HepG2 (cell line): Measurements from ENCODE around the gene ZNF628. TPM values are rescaled to one million over a fixed set of nuclear protein-coding genes. Genes with fewer than 3 reads are reported as not detected.
A peak's percentile ranks its signal among the peaks of the same experiment; 100 is the strongest.

ENCODE experiments used
- HNF4A ChIP-seq: sonication (generic); formaldehyde crosslinking; IDR thresholded peaks from 2 replicates; pipeline ENCODE4 v1.4.0; 2020; ENCODE audit warnings: missing genetic modification reagents
- KAT2B ChIP-seq: fragments of 150-350 bp; IDR thresholded peaks from 2 replicates; pipeline ENCODE4 v1.6.1; 2014; ENCODE audit warnings: low read depth, low read length, borderline replicate concordance
- MTA1 ChIP-seq: sonication (generic); formaldehyde crosslinking; IDR thresholded peaks from 2 replicates; pipeline ENCODE4 v1.4.0; 2020; ENCODE audit warnings: missing genetic modification reagents, mild to moderate bottlenecking, borderline replicate concordance
- NR2F6 ChIP-seq, 2 experiments: IDR thresholded peaks; 2 replicates each; pipeline ENCODE4 v1.6.1; 2016; ENCODE audit warnings: antibody characterized with exemption in 1 of 2, mild to moderate bottlenecking in 1 of 2
- RBM22 ChIP-seq: fragments of 200-400 bp; formaldehyde crosslinking; optimal IDR thresholded peaks from 2 replicates; pipeline ENCODE3; 2017; ENCODE audit warnings: mild to moderate bottlenecking, low read length, moderate library complexity
- RFXAP ChIP-seq: sonication (generic); formaldehyde crosslinking; IDR thresholded peaks from 2 replicates; pipeline ENCODE4 v1.4.0; 2020; ENCODE audit warnings: missing genetic modification reagents, borderline replicate concordance
- SIX4 ChIP-seq: sonication (generic); formaldehyde crosslinking; IDR thresholded peaks from 2 replicates; pipeline ENCODE4 v1.4.0; 2020; ENCODE audit warnings: missing genetic modification reagents
- SNAPC2 ChIP-seq: sonication (generic); formaldehyde crosslinking; IDR thresholded peaks from 2 replicates; pipeline ENCODE4 v1.8.1; 2022; ENCODE audit warnings: mild to moderate bottlenecking, missing genetic modification reagents
- TMF1 ChIP-seq: sonication (generic); formaldehyde crosslinking; IDR thresholded peaks from 2 replicates; pipeline ENCODE4 v1.8.1; 2022; ENCODE audit warnings: low read depth, missing genetic modification reagents
- ZNF124 ChIP-seq: sonication (generic); formaldehyde crosslinking; IDR thresholded peaks from 2 replicates; pipeline ENCODE4 v1.4.0; 2020; ENCODE audit warnings: missing genetic modification reagents
- ZNF567 ChIP-seq: sonication (generic); formaldehyde crosslinking; IDR thresholded peaks from 2 replicates; pipeline ENCODE4 v1.8.1; 2023; ENCODE audit warnings: mild to moderate bottlenecking, missing genetic modification reagents, borderline replicate concordance
- ZNF572 ChIP-seq: sonication (generic); formaldehyde crosslinking; IDR thresholded peaks from 2 replicates; pipeline ENCODE4 v1.5.1; 2020; ENCODE audit warnings: mild to moderate bottlenecking, missing genetic modification reagents
- ZNF788 ChIP-seq: sonication (generic); formaldehyde crosslinking; IDR thresholded peaks from 2 replicates; pipeline ENCODE4 v1.5.0; 2020; ENCODE audit warnings: mild to moderate bottlenecking, missing genetic modification reagents, borderline replicate concordance
- polyA plus RNA-seq, 8 experiments: library from polyadenylated mRNA; depleted of rRNA in 3 of 8; stranded (reverse) in 7 of 8; unstranded in 1 of 8; fragments of >200 nt; fragmentation: Illumina TruSeq in 4 of 8; extraction: Trizol in 4 of 8; gene quantifications; 2 replicates each; pipeline versions ENCODE4 v1.2.1 to v1.2.3, GENCODE V29; 2011 to 2016; ENCODE audit warnings: low read depth in 4 of 8, missing spikeins in 1 of 8, mixed read lengths in 1 of 8; ENCODE audit not compliant: insufficient read depth in 1 of 8
- total RNA-seq, 5 experiments: library from RNA; depleted of rRNA; stranded (reverse); fragments of >200 nt; fragmentation: Illumina TruSeq; extraction: Trizol; gene quantifications; 2 replicates each; pipeline ENCODE4 v1.2.3, GENCODE V29; 2016; ENCODE audit warnings: low read depth in 1 of 5
- TF ChIP-seq, protein P1 (sequence below): sonication (generic); formaldehyde crosslinking; IDR thresholded peaks from 2 replicates; pipeline ENCODE4 v1.8.1; 2023; ENCODE audit warnings: mild to moderate bottlenecking, moderate library complexity, missing genetic modification reagents
- TF ChIP-seq, protein P2 (sequence below): sonication (generic); formaldehyde crosslinking; IDR thresholded peaks from 2 replicates; pipeline ENCODE4 v1.4.0; 2020; ENCODE audit warnings: low read depth, mild to moderate bottlenecking, missing genetic modification reagents
- TF ChIP-seq, protein P3 (sequence below): sonication (generic); formaldehyde crosslinking; IDR thresholded peaks from 2 replicates; pipeline ENCODE4 v1.4.0; 2020; ENCODE audit warnings: mild to moderate bottlenecking, missing genetic modification reagents
- TF ChIP-seq, protein P4 (sequence below): sonication (generic); formaldehyde crosslinking; IDR thresholded peaks from 2 replicates; pipeline ENCODE4 v1.5.0; 2020; ENCODE audit warnings: missing genetic modification reagents

Gene ZNF628
- total and polyA plus RNA-seq, 2 of the 13 experiments (the other 11 are each of a cell fraction or from before 2014, with no cell fraction given) = 0.54 to 1.2 TPM

DNA sequence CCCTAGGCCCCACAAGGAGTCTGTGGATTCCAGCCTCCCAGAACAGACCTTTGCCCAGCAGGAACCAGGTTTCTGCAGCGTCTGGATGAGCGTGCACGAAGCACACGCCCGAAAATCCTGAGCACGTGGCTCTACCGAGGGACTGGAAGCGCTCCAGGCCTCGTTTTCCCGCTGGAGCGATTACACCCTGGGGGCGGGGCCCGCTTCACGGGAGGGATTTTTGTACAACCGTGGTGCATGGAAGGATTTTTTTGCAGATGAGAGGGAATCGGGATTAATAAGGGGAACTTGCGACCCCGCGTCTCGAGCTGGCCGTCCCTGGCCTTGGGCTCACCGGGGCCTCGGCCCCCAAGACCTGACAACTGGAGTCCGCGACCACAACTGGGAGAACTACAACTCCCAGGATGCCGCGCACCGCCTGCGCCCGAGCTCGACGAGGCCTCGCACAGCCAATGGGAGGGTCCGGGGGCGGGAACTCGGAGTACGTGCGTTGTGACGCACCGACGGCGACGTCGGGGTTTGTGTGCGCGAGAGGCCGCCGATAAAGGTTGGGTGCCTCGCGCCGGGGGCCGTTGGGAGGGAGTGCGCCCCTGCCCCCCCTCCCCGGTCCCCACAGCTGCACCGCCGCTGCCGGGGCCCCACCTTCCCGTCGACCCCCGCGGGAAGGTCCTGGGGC, at the start of gene ZNF628 (continued):
- TF ChIP-seq, protein P1, sequence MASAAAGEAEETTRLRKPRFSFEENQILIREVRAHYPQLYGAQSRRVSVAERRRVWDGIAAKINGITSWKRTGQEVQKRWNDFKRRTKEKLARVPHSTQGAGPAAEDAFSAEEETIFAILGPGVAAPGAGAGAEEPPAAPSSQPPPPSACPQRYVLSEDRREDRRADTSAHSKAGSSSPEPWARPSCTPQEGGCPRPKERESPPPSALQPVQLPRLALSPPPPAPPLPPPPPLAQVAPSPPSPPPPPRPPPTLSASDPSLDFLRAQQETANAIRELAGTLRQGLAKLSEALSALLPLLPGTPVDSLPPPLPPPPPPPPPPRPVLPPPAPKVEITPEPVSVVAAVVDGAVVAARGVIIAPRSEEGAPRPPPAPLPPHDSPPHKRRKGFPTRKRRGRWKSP = peak; percentile 70; the same call in 1 of the 2 replicates
- peak; percentile 38; the same call in 1 of the 2 replicates for TF ChIP-seq TMF1 (CRISPR knock-in tag)
- TF ChIP-seq ZNF567 = 0 out of 2 replicates have a peak, but pooled peaks have one; percentile 40
- no peak for TF ChIP-seq SIX4 (CRISPR knock-in tag)
- no peak; the same call in 1 of the 2 replicates for TF ChIP-seq ZNF124 (CRISPR knock-in tag)
- TF ChIP-seq, protein P2, sequence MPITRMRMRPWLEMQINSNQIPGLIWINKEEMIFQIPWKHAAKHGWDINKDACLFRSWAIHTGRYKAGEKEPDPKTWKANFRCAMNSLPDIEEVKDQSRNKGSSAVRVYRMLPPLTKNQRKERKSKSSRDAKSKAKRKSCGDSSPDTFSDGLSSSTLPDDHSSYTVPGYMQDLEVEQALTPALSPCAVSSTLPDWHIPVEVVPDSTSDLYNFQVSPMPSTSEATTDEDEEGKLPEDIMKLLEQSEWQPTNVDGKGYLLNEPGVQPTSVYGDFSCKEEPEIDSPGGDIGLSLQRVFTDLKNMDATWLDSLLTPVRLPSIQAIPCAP (CRISPR knock-in tag) = peak; percentile 90; the same call in 1 of the 2 replicates
- no peak for TF ChIP-seq ZNF572 (CRISPR knock-in tag)
- peak; percentile 78; the same call in 1 of the 2 replicates for TF ChIP-seq MTA1 (CRISPR knock-in tag)
- no peak for TF ChIP-seq KAT2B
- no peak; the same call in 1 of the 2 replicates for TF ChIP-seq HNF4A (CRISPR knock-in tag)
- TF ChIP-seq ZNF788 (CRISPR knock-in tag) = peak; percentile 48; the same call in 1 of the 2 replicates
- peak; percentile 77 for TF ChIP-seq RFXAP (CRISPR knock-in tag)
- TF ChIP-seq, protein P3, sequence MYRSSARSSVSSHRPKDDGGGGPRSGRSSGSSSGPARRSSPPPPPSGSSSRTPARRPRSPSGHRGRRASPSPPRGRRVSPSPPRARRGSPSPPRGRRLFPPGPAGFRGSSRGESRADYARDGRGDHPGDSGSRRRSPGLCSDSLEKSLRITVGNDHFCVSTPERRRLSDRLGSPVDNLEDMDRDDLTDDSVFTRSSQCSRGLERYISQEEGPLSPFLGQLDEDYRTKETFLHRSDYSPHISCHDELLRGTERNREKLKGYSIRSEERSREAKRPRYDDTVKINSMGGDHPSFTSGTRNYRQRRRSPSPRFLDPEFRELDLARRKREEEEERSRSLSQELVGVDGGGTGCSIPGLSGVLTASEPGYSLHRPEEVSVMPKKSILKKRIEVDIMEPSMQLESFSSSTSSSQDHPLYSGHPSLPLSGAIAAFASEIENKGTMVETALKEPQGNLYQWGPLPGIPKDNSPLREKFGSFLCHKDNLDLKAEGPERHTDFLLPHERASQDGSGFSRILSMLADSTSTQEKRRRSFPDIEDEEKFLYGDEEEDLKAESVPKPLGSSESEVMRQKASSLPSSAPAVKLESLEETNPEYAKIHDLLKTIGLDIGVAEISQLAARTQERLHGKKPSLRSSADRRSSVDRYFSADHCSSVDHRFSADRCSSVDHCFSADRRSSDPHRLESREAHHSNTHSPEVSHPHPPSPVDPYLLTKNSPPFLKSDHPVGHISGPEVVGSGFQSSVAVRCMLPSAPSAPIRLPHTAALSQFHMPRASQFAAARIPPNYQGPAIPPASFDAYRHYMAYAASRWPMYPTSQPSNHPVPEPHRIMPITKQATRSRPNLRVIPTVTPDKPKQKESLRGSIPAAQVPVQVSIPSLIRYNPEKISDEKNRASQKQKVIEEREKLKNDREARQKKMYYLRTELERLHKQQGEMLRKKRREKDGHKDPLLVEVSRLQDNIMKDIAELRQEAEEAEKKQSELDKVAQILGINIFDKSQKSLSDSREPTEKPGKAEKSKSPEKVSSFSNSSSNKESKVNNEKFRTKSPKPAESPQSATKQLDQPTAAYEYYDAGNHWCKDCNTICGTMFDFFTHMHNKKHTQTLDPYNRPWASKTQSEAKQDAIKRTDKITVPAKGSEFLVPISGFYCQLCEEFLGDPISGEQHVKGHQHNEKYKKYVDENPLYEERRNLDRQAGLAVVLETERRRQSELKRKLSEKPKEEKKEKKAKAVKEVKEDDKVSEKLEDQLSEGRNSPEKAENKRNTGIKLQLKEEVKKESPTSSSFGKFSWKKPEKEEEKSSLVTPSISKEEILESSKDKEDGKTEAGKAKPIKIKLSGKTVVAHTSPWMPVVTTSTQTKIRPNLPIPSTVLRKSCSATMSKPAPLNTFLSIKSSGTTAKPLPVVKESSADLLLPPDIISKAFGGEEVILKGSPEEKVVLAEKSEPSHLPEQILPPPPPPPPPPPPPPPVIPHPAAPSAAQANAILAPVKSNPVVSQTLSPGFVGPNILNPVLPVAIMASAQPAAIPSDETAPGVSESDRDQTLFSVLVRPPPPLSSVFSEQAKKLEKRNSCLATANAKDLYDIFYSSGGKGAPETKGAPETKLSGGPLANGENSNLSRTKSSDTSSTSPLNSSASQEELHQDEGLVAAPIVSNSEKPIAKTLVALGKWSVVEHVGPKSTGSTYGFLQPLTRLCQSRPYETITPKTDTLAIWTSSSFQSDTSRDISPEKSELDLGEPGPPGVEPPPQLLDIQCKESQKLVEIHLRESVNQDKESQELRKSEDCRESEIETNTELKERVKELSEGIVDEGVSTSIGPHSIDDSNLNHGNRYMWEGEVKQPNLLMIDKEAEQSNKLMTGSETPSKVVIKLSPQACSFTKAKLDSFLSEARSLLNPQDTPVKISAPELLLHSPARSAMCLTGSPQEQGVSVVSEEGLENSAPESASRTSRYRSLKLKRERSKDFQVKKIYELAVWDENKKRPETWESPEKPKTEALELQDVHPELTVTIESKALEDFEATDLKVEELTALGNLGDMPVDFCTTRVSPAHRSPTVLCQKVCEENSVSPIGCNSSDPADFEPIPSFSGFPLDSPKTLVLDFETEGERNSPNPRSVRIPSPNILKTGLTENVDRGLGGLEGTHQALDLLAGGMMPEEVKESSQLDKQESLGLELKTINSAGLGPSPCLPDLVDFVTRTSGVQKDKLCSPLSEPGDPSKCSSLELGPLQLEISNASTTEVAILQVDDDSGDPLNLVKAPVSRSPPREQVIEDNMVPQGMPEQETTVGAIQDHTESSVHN (CRISPR knock-in tag) = peak; percentile 89; the same call in 1 of the 2 replicates
- TF ChIP-seq NR2F6 (IDR thresholded peaks at IDR 0.05) = no peak
- TF ChIP-seq NR2F6 (CRISPR knock-in tag; IDR thresholded peaks at IDR 0.05) = no peak
- no peak for TF ChIP-seq RBM22
- no peak; the same call in 1 of the 2 replicates for TF ChIP-seq SNAPC2 (CRISPR knock-in tag)
- TF ChIP-seq, protein P4, sequence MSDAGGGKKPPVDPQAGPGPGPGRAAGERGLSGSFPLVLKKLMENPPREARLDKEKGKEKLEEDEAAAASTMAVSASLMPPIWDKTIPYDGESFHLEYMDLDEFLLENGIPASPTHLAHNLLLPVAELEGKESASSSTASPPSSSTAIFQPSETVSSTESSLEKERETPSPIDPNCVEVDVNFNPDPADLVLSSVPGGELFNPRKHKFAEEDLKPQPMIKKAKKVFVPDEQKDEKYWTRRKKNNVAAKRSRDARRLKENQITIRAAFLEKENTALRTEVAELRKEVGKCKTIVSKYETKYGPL = no peak
